Suppressor macrophage treated with lipopolysaccharide for 4 hours (primary cell): ENCODE measurements around the gene MTA1.

Source experiments
- DNase-seq: peaks from one replicate; pipeline ENCODE4 v3.0.0-alpha.2; 2020

MTA1 gene

DNA sequence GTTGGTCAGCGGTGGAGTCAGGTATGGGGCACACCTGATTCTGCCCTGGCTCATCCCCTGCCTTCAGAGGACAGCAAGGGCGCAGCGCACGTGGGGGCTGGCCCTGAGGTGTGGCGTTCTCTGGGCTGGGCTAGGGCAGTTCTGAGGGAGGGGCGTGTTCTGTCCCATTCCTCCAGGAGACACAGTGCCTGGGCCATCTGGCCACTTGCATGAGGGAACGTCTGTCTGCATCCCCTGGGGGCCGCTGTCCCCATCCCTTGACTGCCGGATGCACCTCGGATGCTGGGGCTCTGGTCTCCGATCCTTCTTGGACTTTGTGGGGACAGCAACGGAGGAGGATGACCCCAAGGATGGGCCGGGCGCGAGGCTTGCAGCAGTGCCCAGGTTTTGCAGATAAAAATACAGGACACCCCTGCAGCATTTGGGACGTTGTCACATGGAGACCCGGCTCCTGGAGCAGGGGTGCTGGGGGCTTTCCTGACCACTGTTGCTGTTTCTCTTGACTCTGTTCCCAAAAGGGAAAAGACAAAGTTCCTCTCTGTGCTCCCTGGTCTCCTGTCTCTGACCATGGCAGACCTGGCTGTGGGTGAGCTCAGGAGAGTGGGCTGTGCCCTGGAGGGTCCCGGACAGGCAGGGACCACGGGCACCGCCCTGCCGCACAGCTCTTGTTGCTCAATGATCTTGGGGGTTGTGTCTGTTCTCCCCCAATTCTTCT lies 6.9 kb downstream of the MTA1 start:
- no peak for DNase-seq

DNA sequence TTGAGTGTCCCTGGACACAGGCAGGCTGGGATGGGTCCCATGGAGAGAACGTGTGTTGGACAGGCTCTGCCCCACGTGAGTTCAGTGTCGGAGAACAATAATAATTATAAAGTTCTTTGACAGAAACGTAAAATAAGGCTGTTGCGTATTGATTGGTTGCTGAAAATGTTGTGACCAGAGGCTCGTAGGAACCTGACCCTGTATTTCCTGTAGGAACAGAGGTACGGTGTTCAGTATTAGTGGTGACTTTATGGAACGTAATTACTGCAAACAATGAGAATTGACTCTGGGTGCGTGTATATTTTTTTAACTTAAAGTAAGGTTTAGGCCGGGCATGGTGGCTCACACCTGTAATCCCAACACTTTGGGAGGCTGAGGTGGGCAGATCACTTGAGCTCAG lies 7.8 kb downstream of the MTA1 start:
- no peak for DNase-seq

DNA sequence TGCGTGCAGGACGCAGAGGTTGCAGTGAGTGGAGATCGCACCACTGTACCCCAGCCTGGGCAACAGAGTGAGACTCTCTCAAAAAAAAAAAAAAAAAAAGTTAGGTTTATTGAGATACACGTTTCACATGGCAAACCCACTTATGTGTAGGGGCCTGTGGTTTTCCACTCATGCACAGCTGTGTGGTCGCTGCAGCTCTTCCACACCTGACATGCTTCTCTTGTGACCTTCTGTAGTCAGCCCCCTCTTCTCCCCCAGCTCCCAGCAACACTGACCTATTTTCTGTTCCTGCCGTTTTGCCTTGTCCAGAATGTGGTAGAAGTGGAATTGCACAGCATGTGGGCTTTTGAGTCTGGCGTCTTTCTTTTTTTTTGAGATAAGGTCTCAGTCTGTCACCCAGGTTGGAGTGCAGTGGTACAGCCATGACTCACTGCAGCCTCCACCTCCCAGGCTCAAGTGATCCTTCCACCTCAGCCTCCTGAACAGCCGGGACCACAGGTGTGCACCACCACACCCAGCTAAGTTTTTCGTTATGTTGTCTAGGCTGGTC lies 8.4 kb downstream of the MTA1 start:
- no peak for DNase-seq

DNA sequence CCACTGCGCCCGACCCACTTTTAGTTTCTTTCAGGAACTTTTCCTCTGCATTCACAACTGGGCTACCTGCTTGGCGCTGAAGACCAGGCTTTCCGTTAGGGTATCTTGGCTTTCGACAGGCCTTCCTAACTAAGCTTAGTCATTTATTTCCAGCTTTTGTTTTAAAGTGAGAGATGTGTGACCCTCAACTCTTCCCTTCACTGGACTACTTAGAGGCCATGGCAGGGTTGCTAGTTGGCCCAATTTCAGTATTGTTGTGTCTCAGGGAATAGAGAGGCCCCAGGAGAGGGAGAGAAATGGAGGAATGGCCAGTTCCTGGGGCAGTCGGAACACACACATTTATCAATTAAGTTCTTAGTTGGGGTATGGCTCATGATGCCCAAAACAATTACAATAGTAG lies 10.4 kb downstream of the MTA1 start:
- no peak for DNase-seq

DNA sequence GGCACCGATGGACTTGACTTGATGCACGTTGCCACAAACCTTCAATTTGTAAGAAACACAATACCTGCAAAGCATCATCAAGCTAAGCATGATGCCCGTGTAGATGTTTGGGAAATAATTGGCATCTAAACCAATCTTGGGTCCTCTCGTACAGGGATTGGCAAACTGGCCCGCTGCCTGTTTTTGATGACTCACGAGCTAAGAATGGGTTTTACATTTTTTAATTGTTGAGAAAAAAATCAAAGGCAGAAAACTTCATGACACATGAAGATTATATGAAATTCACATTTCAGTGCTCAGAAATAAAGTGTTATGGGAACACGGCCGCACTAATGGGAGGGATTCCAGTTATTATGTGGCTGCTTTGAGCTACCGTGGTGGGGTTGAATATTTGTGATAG lies 10.9 kb downstream of the MTA1 start:
- no peak for DNase-seq

DNA sequence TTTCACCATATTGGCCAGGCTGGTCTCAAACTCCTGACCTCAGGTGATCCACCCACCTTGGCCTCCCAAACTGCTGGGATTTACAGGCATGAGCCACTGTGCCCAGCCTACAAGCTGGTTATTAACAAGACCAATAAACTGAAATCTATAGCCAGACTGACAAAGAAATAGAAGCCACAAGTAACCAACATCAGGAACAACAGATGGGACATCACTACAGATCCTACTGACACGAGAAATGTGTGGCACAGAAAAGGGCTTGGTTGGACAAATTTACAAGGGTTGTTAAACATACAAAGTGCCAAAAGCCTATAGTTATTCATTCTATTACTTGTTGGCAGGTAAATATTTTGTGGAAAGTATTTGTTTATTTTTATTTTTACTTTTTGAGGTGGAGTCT lies 11.6 kb downstream of the MTA1 start:
- no peak for DNase-seq

DNA sequence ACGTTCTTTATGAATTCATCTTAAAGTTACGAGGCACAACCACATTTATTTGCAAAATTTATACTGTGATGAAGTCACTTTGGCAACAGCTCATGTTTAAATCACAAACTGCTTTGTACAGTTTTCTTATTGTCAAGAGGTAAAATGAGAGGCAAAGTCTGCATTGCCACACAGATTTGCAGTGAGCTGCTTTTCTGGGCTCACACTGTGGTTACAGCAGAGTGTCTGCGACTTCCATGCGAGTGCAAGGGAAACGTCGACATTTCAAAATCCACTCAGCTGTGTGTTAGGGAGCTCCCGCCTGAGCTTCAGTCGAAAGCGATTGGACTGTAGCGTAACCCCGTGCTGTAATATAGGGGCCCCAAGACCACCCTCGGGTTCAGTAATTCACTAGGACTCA lies 13.0 kb downstream of the MTA1 start:
- no peak for DNase-seq

DNA sequence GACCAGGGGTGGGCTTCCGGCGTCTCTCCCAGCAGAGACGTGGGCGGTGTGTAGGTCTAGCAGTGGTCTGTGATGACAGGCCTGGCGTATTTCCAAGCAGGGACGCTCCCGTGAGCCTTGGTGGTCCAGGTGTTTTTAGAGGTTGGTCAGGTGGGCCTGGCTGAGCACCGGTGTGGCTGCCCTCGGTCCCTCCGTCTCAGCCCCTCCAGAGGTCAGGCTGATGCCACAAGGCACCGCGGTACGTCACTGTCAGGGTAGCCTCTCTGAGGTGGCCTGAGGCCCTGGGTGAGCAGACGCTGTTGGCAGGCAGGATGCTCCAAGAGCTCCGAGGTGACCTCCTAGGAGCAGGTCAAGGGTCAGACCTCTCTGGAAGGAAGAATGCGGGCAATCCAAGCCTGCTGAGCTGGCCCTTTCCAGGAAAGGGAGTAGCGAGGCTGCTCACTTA lies 13.6 kb downstream of the MTA1 start:
- DNase-seq: no peak

DNA sequence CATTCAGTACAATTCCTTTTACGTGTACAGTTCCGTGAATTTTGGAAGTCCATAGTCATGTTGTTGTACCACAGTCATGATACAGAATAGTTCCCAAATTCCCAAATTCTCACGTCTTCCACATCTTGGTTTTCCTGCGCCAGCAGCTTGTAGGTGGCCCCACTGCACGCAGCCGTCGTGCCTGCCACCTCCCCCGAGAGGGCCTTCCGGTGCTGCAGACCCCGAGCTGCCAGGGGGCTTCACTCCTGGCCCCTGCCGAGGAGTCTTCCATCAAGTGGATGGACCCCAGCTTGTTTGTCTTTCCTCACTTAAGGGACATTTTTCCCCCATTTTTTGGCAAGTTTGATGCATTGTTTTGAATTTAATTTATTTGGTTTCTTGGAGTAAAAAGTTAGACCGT lies 16.8 kb downstream of the MTA1 start:
- DNase-seq: no peak

DNA sequence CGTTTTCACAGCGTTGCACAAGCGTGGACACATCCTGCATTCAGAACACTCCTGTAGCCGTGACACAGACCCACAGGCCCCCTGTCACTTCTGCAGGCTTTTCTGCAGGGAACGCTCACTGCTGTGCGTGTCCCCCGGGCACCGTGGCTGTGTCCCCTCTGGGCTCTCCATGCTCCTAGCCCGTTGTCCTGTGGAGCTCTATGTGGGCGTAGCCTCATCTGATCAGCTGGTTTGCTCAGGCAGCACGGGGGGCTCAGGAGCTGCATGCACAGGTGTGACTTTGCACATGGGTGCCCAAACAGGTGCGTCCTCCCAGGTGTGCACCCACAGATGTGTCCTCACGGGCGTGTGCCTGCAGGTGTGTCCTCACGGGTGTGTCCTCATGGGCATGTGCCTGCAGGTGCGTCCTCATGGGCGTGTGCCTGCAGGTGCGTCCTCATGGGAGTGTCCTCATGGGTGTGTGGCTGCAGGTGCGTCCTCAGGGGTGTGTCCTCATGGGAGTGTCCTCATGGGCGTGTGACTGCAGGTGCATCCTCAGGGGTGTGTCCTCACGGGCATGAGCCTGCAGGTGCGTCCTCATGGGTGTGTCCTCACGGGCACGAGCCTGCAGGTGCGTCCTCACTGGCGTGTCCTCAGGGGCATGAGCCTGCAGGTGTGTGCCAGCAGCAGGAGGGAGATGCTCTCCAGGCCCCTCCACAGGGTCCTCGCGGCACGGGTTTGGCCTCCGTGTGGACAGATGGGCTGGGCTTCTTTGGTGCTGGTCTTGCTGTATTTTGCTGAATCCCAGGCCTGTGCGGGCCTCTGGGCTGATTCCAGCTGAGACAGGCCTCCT lies 17.5 kb downstream of the MTA1 start:
- no peak for DNase-seq

DNA sequence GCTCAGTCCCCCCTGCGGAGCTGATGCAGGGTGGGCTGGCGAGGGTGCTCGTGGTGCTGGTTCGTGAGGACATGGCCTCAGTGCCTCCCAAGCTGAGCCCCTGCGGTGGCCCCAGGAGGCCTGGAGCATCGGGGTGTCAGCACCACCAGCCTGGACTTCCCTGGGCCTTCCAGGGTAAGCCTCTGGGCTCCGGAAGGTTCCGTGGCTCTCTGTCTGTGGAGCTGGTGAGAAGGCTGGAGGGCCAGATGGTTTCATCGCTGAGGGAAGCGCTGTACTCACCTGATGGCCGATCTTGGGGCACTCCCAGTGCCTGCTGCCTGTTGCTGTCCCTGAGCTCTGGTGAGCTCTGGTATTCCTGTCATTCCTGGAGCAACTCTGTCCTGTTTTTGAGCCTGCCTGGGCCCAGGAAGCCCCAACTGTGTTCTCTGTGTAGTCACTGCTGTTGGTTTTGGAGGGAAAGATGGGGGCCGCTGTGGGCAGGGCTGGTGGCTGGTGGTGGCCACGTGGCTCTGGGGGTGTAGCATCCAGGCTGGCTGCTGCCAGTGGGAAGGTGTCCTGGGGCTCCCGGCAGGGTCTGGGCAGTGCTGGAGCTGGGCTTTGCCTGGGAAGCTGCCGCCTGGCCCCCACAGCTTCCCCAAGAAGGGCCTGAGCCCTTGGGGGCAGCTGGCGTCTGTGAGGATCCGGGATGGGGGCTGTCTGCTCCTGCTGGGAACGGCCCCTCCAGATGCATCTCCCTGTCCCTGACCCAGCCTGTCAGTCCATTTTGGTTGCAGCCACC lies 18.3 kb downstream of the MTA1 start:
- no peak for DNase-seq

DNA sequence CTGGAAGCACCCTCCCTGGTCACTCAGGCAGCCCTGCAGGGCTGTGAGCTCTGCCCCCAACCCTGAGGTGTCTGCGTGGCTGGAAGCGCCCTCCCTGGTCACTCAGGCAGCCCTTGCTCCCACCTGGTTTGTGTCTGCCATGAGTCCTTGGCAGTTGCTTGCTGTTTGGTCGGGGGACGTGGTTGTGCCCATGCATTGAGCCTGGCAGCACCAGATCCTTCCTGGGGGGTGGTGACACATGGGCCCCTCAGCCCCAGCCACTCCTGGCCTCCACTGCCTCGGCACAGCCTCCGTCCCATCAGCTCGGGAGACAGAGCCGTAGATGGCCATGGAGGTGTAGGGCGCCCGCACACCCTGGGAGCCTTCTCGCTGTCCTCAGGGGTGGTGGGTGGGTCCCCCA lies 19.6 kb downstream of the MTA1 start:
- no peak for DNase-seq

DNA sequence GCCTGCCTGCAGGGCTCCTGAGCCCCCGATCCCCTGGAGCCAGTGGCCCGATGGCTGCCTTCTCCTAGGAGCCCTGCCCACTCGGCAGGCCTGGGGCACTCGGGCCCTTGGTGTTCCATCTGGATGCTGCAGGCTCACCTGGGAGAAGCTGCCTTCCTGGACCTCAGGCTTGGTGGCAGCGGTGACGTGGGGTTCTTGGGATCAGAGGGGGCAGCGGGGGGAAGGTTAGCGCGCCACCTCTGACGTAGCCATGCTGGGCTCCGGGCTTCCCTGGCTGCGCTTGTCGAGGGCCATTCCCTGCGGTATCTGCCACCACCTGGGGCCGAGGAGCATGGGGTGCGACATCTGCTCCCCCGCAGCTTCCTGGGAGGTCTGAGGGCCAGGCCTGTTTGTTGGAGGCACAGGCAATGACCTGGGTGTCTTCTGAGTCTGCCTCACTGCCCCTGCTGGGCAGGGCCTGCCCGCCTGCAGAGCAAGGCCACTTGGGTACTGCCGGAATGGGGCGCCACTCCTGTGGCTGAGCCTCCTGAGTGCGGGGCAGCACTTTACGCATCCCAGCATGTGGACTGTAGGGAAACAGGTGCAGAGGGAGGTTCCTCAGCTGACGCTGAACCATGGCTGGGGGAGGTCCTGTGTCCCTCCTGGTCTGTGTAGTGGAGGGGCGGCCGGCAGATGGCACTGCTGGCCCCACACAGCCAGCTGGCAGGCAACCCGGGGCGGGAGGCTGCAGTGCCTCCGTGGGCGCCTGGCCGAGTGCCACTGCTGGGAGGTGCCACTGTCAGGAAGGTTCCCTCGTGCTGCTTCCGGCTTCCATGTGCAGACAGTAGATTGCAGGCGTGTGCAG lies 20.3 kb downstream of the MTA1 start:
- no peak for DNase-seq

DNA sequence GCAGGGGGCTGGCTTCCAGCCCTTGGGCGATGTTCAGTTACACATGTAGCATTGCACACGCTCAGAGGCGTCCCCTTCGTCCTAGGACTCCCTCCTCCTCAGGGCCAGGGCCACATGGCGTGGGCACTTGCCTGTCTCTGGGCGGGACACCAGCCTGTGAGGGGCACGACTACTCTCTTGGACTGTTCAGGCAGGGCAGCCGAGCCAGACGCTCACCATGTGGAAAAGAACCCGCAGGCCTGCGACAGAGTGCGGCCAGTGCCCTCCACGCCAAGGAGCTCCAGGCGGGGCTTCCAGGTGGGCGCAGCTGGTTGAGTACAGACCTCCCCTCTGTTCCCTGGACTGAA lies 20.9 kb downstream of the MTA1 start:
- no peak for DNase-seq

DNA sequence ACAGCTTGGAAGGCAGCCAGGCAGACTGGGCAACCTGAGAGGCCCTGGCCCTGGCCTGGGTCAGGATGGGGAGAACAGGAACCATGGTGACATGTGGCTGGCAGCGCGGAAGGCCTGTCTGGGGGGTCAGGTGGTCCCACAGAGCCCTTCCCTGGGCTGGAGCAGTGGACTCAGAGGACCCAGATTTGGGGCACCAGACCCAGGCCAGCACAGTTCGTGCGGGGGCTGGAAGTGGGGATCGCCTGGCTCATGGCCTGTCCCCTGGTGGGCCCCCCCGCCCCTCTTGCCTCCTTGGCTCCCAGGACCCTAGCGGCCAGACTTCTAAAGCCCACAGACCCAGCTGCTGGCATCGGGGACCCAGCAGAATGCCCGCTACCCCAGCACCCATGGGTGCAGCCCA lies 21.4 kb downstream of the MTA1 start:
- no peak for DNase-seq

DNA sequence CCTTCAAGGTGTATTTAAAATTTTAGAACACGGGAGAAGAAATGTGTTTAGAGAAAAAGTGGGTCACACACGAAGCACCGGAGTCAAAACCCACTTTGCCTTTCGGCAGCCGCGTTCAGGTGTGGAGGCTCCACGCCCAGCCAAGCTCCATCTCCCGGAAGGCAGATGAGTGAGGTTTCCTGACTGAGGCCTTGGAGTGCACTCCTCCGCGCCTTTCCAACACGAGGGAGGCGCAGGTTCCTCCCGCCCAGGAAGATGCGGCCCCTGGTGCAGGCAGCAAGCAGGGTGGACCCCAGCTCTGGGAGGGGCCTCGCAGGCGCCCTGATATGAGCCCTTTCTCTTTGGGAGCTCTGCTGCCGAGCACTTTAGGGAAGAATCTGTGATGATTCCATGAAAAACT lies 22.5 kb downstream of the MTA1 start:
- no peak for DNase-seq

DNA sequence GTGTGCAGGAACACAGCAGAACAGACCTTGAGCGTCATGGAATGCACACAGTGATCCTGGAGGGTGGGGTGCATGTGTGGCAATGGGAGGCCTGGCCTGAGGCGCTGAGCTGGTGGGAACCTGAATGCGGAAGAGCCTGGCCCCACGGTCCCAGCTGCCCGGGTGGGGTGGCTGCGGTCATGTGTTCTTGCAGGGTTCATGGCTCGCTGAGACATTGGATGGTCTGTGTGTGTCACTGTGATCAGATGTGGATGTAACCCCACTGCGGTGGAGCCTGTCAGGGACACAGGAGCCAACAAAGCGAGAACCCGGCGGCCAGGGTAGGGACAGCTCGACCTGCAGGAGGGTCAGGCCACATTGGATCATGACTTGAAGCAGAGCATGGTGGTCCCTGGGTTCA lies 23.2 kb downstream of the MTA1 start:
- no peak for DNase-seq

DNA sequence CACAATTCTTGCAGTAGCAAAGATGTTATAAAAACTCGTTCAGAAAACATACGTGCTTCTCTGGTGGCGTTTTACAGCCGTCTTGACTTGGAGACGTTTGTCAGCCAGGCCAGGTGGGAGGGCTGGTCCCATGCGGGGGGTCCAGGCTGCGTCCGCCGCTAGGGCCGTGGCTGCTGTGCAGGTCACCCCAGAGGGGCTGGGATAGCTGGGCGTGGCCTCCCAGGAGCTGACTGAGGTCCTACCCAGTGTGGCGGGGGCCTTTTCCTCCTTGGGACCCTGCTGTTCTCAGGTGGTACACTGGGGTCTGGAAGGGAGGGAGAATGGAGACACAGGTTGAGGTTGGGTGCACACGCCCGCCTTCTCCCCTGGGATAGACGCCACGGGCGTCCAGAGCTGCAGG lies 25.2 kb downstream of the MTA1 start:
- no peak for DNase-seq

DNA sequence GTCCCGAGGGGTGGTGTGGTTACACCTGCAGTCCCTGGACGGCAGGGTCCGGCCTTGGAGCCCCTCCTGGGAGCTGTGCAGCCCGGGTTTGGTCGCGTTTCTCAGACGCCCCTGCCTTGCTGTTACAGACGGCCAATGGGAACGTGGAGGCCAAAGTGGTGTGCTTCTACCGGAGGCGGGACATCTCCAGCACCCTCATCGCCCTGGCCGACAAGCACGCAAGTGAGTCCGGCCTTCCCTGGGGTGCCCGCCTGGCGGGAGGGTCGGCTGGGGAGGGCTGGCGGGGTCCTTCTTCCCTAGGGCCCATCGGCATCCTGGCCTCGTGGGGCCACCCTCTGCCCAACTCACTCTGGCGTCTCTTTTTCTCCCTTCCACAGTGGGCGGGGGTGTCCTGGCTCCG lies 25.7 kb downstream of the MTA1 start:
- DNase-seq: no peak

DNA sequence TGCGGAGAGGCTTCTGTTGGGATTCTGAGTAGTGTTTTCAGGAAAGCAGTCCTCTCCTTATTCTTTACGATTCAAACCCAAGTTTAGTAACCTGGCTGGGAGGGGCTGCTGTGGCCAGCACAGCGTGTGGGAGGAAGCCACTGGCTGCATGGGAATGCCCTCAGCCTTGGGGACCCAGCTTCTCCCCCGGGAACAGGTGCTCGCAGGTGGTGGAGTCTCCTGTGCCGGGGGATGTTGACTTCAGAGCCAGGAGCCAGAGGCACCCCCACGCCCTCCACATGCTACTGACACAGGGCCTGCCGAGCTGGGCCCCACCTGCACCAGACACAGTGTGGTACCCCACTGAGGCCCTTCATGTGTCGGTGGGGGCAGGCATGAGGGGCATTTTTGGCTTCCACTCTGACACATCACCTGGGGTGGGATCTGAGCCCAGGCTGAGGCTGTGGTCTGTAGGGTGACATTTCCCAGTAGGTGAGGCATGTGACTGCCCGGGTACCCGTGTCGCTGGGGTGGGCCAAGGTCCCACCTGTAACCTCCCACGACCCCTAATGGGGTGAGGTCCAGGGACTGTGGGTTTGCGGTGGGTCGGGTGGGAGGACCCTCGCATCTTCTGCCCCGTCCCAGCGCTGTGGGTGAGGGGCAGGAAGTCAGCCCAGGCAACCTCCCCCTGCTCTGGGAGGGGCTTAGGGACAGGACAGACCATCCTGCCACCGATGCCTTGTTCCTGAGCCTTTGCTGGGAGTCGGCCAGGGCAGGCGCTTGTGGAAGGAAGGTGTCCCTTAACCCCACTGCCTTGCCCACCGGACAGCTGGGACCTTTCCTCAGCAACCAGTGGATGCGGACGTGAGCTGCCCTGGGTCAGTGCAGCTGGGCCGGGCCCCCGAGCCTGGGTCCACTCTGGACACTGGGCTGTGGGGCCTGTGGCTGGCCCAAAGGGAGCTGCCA lies 26.5 kb downstream of the MTA1 start:
- DNase-seq: no peak

DNA sequence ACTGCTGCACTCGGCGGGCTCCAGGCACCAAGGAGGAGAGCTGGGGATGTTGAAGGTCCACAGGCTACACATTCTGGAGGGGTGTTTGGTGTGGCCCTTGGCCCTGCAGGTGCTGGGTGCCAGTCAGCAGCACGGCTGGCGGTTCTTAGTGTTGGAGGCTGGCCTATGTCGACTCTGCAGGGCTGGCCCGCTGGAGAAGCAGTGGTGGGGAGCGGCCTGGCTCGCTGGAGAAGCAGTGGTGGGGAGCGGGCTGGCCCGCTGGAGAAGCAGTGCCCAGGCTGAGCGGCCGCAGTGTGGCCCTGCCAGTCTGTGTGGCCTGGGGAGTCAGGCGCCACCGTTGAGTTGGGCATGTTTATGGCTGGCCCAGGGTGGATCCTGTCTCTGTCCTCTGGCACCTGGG lies 27.3 kb downstream of the MTA1 start:
- no peak for DNase-seq
